ENCODE data around the gene ZNF184.

DNA sequence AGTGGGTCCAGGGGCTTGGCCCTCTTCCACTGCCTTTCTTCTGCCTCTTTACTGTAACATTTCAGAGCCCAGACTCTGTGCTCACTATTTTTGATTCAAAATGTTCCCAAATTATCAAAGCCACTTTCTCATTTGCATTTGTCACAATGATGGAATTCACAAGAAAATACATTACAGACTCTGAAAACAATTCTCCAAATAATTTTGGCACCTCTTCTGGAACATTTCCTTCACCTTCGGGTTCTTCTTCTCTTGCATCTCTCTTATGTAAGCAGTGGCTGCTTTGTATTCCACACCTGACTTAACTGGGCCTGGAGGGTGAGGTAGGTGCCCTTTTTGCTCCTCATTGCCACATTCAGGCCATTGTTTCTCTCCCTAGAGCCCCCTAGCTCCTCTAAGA lies 30.0 kb downstream of the ZNF184 start:
- TF ChIP-seq POLR2A (IDR thresholded peaks at IDR 0.05) = no peak
- TF ChIP-seq, protein P1, sequence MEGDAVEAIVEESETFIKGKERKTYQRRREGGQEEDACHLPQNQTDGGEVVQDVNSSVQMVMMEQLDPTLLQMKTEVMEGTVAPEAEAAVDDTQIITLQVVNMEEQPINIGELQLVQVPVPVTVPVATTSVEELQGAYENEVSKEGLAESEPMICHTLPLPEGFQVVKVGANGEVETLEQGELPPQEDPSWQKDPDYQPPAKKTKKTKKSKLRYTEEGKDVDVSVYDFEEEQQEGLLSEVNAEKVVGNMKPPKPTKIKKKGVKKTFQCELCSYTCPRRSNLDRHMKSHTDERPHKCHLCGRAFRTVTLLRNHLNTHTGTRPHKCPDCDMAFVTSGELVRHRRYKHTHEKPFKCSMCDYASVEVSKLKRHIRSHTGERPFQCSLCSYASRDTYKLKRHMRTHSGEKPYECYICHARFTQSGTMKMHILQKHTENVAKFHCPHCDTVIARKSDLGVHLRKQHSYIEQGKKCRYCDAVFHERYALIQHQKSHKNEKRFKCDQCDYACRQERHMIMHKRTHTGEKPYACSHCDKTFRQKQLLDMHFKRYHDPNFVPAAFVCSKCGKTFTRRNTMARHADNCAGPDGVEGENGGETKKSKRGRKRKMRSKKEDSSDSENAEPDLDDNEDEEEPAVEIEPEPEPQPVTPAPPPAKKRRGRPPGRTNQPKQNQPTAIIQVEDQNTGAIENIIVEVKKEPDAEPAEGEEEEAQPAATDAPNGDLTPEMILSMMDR (IDR thresholded peaks at IDR 0.05) = no peak
